Vagina (tissue), 2 donors: ENCODE data around the gene SMOC1. TPM values are rescaled to one million over a fixed set of nuclear protein-coding genes. Genes with fewer than 3 reads are reported as not detected.

Source experiments
- DNase-seq, 2 donors: peaks; one replicate each; pipeline ENCODE4 v3.0.0-alpha.2; 2017; ENCODE audit errors: extremely low spot score in 2 of 2
- H3K27ac ChIP-seq: fragments of 200-600 bp; sonication (generic); one replicate; pipeline ENCODE4 v1.5.1; 2019
- H3K27me3 ChIP-seq: fragments of 200-600 bp; sonication (generic); one replicate; pipeline ENCODE4 v1.5.1; 2019
- H3K36me3 ChIP-seq, 2 donors: fragments of 200-600 bp; sonication (generic); one replicate each; pipeline ENCODE4 v1.5.1; 2017 to 2019
- H3K4me1 ChIP-seq: fragments of 200-600 bp; sonication (generic); one replicate; pipeline ENCODE4 v1.5.1; 2019
- H3K4me3 ChIP-seq, 2 donors: fragments of 200-600 bp; sonication (generic); 1 replicate in 1 of 2; 2 replicates in 1 of 2; pipeline ENCODE4 v1.5.1; 2016 to 2019
- H3K9me3 ChIP-seq: fragments of 200-600 bp; sonication (generic); one replicate; pipeline ENCODE4 v1.5.1; 2019
- CTCF ChIP-seq, 3 experiments: fragments of 450-650 bp in 2 of 3; fragments of 200-600 bp in 1 of 3; sonication (generic) in 1 of 3; IDR thresholded peaks; one replicate each; pipeline ENCODE4 v1.5.1; 2017 to 2019; ENCODE audit warnings: antibody characterized with exemption in 3 of 3, mild to moderate bottlenecking in 2 of 3, moderate library complexity in 2 of 3
- POLR2A ChIP-seq, 2 donors: fragments of 450-650 bp; IDR thresholded peaks; one replicate each; pipeline ENCODE4 v1.6.1; 2017; ENCODE audit warnings: antibody characterized with exemption in 2 of 2, mild to moderate bottlenecking in 2 of 2, moderate library complexity in 2 of 2
- POLR2AphosphoS5 ChIP-seq, 2 donors: sonication (generic); formaldehyde crosslinking; IDR thresholded peaks; one replicate each; pipeline ENCODE4 v1.9.0; 2017; ENCODE audit warnings: antibody characterized with exemption in 2 of 2, mild to moderate bottlenecking in 2 of 2, low read depth in 1 of 2; ENCODE audit not compliant: insufficient read depth in 1 of 2
- intact Hi-C: fragments of 100-400 bp; cut with DNase I; formaldehyde crosslinking; loops from one replicate; pipeline ENCODE4 v1.15.1; 2023
- total RNA-seq: library from RNA; depleted of rRNA; stranded (reverse); fragments of >200 nt; gene quantifications from one replicate; pipeline ENCODE4 v1.2.3, GENCODE V29; 2016

Gene SMOC1
- total RNA-seq, 1 donor from 2014 or later = 9.8 TPM

DNA sequence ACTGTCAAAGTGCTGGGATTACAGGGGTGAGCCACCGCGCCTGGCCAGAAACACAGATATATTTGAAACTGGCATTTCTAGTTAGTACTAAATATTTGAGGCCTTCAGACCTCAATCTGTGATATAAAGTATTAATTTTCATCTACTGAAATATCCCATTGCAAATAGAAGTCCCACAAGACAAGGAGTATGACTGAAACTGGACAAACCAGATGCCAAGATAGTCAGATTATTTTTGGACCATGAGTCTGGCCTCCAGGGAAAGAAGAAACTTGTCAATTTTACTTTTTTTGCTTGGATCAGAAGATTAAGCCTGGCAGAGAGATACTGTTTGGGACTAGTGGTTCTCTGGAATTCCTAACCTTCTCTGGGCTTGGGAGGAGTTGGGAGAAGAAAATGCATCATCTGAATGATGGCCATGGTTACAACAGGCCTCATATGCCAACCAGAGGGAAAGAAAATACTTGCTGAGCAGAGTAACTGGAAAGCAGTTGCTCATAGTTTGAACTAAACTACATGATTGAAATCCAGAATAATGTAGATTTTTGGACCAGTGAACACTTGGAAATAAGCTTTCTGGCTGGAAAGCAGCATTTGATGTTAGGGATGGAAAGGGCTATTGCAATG is 2.9 kb upstream of the SMOC1 start:
- Histone ChIP-seq H3K9me3 (no peaks in the 10 kb centered on the region), H3K4me1 (peaks cover 5% of the 10 kb centered on the region), H3K4me3 (no peak overlapping the region), H3K36me3 (no peaks in the 10 kb centered on the region), H3K27ac (no peak overlapping the region), H3K27me3 (no peaks in the 10 kb centered on the region)
- peak in 1 of 2 donors; percentile 34 for DNase-seq
- intact Hi-C loops = no loop called here
- TF ChIP-seq POLR2A (IDR thresholded peaks at IDR 0.05) (no peak), CTCF (IDR thresholded peaks at IDR 0.05) (no peak), POLR2AphosphoS5 (IDR thresholded peaks at IDR 0.05; ENCODE audit: insufficient read depth in 1 of 2, low read depth in 1 of 2) (no peak)

- Histone ChIP-seq H3K4me3 (no peak overlapping the region), H3K27me3 (no peaks in the 10 kb centered on the region), H3K36me3 (no peaks in the 10 kb centered on the region), H3K9me3 (no peaks in the 10 kb centered on the region), H3K4me1 (peaks cover 5% of the 10 kb centered on the region), H3K27ac (no peak overlapping the region)
- intact Hi-C loops = no loop called here
- TF ChIP-seq POLR2AphosphoS5 (IDR thresholded peaks at IDR 0.05; ENCODE audit: insufficient read depth in 1 of 2, low read depth in 1 of 2) = peak in 1 of 2 donors; percentile 9
- no peak for TF ChIP-seq POLR2A (IDR thresholded peaks at IDR 0.05)
- DNase-seq = peak in 1 of 2 donors; percentile 34
Observed at GRCh38 chr14:69876848-69877306, 2.3 kb upstream of the SMOC1 start.

DNA sequence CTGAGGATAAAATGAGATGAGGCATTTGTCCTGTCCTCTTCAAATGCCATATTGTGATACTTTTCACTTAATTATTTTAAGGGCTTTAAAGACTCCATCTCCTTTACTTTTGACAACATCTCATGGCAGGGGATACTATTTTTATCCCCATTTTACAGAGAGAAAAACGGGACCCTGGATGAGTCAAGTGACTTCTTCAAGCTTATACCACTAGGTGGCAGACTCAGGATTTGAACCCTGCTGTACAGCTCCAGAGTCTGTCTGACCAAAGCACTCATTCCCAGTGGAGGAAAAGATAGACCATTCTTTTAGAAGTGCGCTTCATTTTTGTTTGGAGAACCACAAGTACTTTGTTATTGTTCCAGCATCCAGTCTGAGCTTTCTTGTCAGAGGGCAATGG is 1.7 kb upstream of the SMOC1 start:
- intact Hi-C loops = no loop called here

DNA sequence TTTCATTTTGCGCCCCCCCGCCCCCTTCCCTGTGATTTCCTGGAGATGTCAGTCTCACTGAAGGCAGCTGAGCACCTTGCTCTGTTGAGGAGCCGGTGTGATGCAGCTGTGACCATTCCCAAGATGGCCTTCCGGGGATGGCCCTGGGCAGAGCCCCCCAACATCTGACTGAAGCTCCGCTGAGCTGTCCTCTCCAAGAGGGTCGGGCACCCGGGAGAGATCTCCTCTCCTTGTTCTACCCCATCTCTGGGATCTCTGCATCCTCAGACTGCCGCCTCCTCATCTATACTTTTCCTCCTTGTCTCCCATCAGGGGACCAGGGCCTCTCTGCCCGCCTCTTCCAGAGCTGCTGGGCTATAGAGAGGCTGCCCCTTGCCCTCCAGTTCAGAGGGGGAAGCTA is 965 bp upstream of the SMOC1 start:
- Histone ChIP-seq H3K27me3 (no peaks in the 10 kb centered on the region), H3K4me1 (peaks cover 5% of the 10 kb centered on the region), H3K9me3 (no peaks in the 10 kb centered on the region), H3K36me3 (no peaks in the 10 kb centered on the region), H3K27ac (no peak overlapping the region), H3K4me3 (no peak overlapping the region)
- TF ChIP-seq POLR2AphosphoS5 (IDR thresholded peaks at IDR 0.05; ENCODE audit: insufficient read depth in 1 of 2, low read depth in 1 of 2) (no peak), POLR2A (IDR thresholded peaks at IDR 0.05) (no peak), CTCF (IDR thresholded peaks at IDR 0.05) (no peak)
- intact Hi-C loops = no loop called here
- peak in 1 of 2 donors; percentile 70 for DNase-seq

More for the DNA sequence above, 1.7 kb upstream of the SMOC1 start:
- no peak for DNase-seq
- Histone ChIP-seq H3K27ac (no peak overlapping the region), H3K27me3 (no peaks in the 10 kb centered on the region), H3K4me3 (no peak overlapping the region), H3K9me3 (no peaks in the 10 kb centered on the region), H3K36me3 (no peaks in the 10 kb centered on the region), H3K4me1 (peaks cover 5% of the 10 kb centered on the region)
- TF ChIP-seq CTCF (IDR thresholded peaks at IDR 0.05) (no peak), POLR2AphosphoS5 (IDR thresholded peaks at IDR 0.05; ENCODE audit: insufficient read depth in 1 of 2, low read depth in 1 of 2) (no peak), POLR2A (IDR thresholded peaks at IDR 0.05) (no peak)

- intact Hi-C loops = no loop called here
- Histone ChIP-seq H3K9me3 (no peaks in the 10 kb centered on the region), H3K27me3 (no peaks in the 10 kb centered on the region), H3K4me1 (peaks cover 5% of the 10 kb centered on the region), H3K27ac (no peak overlapping the region), H3K4me3 (peak overlapping the region in 1 of 2 donors; percentile 47), H3K36me3 (no peaks in the 10 kb centered on the region)
- TF ChIP-seq POLR2A (IDR thresholded peaks at IDR 0.05) (no peak), CTCF (IDR thresholded peaks at IDR 0.05) (no peak), POLR2AphosphoS5 (IDR thresholded peaks at IDR 0.05; ENCODE audit: insufficient read depth in 1 of 2, low read depth in 1 of 2) (no peak)
- DNase-seq = peak in 1 of 2 donors; percentile 61
Observed at GRCh38 chr14:69880044-69880487, 850 bp downstream of the SMOC1 start.
